ENCODE results near the gene NGDN. TPM values are rescaled to one million over a fixed set of nuclear protein-coding genes. Genes with fewer than 3 reads are reported as not detected.

Gene NGDN
- total and polyA plus RNA-seq, 2 of the 8 experiments (the other 6 are each of a cell fraction or from before 2014, with no cell fraction given) = 39.8 to 48.8 TPM

DNA sequence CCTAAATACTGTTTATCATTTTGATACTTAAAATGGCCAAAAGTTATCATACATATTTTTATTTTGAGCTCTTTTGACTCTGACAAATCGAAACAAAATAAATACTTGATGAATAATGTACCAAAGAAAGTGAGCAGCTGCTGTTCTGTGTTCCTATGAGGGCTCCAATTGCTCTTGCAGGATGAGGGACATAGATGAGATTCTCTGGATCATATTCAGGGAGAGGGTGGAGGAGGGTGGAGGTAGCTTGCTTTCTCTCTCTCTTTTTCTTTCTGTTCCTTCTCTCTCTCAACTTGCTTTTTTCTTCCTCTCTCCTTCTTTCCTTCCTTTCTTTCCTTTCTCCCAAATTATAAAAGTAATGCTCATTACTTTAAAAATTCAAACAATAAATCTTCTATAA is 25.2 kb upstream of the NGDN start:
- Histone ChIP-seq H3K23me2 (ENCODE audit: low read depth, low read length) (no peaks in the 10 kb centered on the region; the same call in none of the 2 replicates), H4K20me1 (replicated peaks in 1 of 2; ENCODE audit: control insufficient read depth in 1 of 2, insufficient read depth in 2 of 2, low read length in 2 of 2) (no peaks in the 10 kb centered on the region), H3K4me1 (replicated peaks in 1 of 4; ENCODE audit: control insufficient read depth in 3 of 4, insufficient read depth in 4 of 4, low read length in 3 of 4) (peaks cover 0 to 12% (median 9%) of the 10 kb centered on the region in 4 experiments; a peak in 6 of 7 replicates), H3K36me3 (ENCODE audit: control insufficient read depth in 2 of 4, insufficient read depth in 4 of 4, low read length in 3 of 4) (no peaks in the 10 kb centered on the region), H3K56ac (replicated peaks; ENCODE audit: insufficient read length, low read depth, low read length) (no peak overlapping the region), H3K9me3 (ENCODE audit: insufficient read depth in 2 of 2, low read depth in 1 of 2, low read length in 1 of 2) (no peaks in the 10 kb centered on the region), H2AK5ac (ENCODE audit: low read depth, low read length) (no peak overlapping the region), H3K4ac (replicated peaks; ENCODE audit: insufficient read length, low read depth, low read length) (no peak overlapping the region), H2BK15ac (ENCODE audit: low read length) (no peak overlapping the region), H2BK20ac (ENCODE audit: low read length) (no peak overlapping the region), H4K8ac (ENCODE audit: extremely low read depth, insufficient read depth, low read length) (no peak overlapping the region), H3K27ac (ENCODE audit: low read depth, low read length) (no peak overlapping the region), H3K4me2 (ENCODE audit: insufficient read depth in 1 of 2, low read depth in 2 of 2, low read length in 2 of 2) (no peak overlapping the region), H2BK5ac (ENCODE audit: low read depth, low read length) (no peak overlapping the region), H2AFZ (ENCODE audit: low read length) (no peak overlapping the region), H3K9ac (replicated peaks in 1 of 4; ENCODE audit: extremely low read depth in 1 of 4, low read depth in 3 of 4, low read length in 3 of 4) (no peak overlapping the region), H3K4me3 (ENCODE audit: extremely low read depth in 1 of 4, insufficient read depth in 2 of 4, low read depth in 3 of 4, low read length in 4 of 4) (no peak overlapping the region), H3K27me3 (replicated peaks in 1 of 4; ENCODE audit: control insufficient read depth in 3 of 4, extremely low read depth in 1 of 4, insufficient read depth in 3 of 4, low read length in 3 of 4) (peaks cover 0 to 4% (median 1%) of the 10 kb centered on the region in 4 experiments; a peak in 3 of 7 replicates), H2BK12ac (ENCODE audit: low read depth, low read length) (no peak overlapping the region), H2BK120ac (replicated peaks; ENCODE audit: low read depth, low read length) (no peak overlapping the region), H4K5ac (ENCODE audit: insufficient read length, low read depth, low read length) (no peak overlapping the region), H3K14ac (ENCODE audit: insufficient read length) (no peak overlapping the region), H3K79me1 (ENCODE audit: low read depth, low read length) (no peaks in the 10 kb centered on the region), H3K18ac (ENCODE audit: extremely low read depth, low read length) (no peak overlapping the region), H3K79me2 (ENCODE audit: control insufficient read depth in 1 of 2, insufficient read depth in 2 of 2, low read length in 2 of 2) (no peaks in the 10 kb centered on the region), H3K23ac (ENCODE audit: insufficient read length) (no peak overlapping the region), H4K91ac (replicated peaks; ENCODE audit: insufficient read length, low read length) (no peak overlapping the region)
- DNase-seq (ENCODE audit: low read depth in 1 of 2, low spot score in 2 of 2) (no peak), FAIRE-seq (no peak)
- WGBS, 2 experiments (ENCODE audit: extremely low coverage in 1 of 2, insufficient coverage in 1 of 2, insufficient read length in 1 of 2, insufficient replicate concordance in 2 of 2, low coverage in 1 of 2, low lambda C conversion rate in 2 of 2, missing lambda C conversion rate in 1 of 2) = 68% methylated on average over 1 of the region's 1 CpG; no CpG with 5 or more reads in 1 of the 2 experiments
- CTCF ChIA-PET (ENCODE audit: partially characterized antibody) = interaction anchor here (1.0 to 4.2 kb wide), 9 partner anchors 9 to 99 kb away, joined by 3 to 26 read pairs (median 5); partner anchors contain the start of genes CMTM5 and MYH7
- POLR2A ChIA-PET (ENCODE audit: partially characterized antibody) = interaction anchor here (1.2 kb wide), 1 partner anchor 78 kb away, joined by 3 read pairs; no protein-coding TSS in a partner anchor
- TF ChIP-seq, protein P1, sequence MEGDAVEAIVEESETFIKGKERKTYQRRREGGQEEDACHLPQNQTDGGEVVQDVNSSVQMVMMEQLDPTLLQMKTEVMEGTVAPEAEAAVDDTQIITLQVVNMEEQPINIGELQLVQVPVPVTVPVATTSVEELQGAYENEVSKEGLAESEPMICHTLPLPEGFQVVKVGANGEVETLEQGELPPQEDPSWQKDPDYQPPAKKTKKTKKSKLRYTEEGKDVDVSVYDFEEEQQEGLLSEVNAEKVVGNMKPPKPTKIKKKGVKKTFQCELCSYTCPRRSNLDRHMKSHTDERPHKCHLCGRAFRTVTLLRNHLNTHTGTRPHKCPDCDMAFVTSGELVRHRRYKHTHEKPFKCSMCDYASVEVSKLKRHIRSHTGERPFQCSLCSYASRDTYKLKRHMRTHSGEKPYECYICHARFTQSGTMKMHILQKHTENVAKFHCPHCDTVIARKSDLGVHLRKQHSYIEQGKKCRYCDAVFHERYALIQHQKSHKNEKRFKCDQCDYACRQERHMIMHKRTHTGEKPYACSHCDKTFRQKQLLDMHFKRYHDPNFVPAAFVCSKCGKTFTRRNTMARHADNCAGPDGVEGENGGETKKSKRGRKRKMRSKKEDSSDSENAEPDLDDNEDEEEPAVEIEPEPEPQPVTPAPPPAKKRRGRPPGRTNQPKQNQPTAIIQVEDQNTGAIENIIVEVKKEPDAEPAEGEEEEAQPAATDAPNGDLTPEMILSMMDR (IDR thresholded peaks at IDR 0.05; ENCODE audit: control extremely low read depth in 1 of 3, insufficient read depth in 1 of 3, low read depth in 1 of 3, low read length in 3 of 3) = no peak
- TF ChIP-seq MAFK (IDR thresholded peaks at IDR 0.05; ENCODE audit: low read depth, low read length) (no peak), CBX8 (IDR thresholded peaks at IDR 0.05; ENCODE audit: borderline replicate concordance, low read depth, low read length) (no peak), JUND (IDR thresholded peaks at IDR 0.05; ENCODE audit: low read length) (no peak), NRF1 (IDR thresholded peaks at IDR 0.05; ENCODE audit: low read depth, low read length) (no peak), ASH2L (IDR thresholded peaks at IDR 0.05; ENCODE audit: low read length) (no peak)
